ENCODE measurements around the gene AK3. TPM values are rescaled to one million over a fixed set of nuclear protein-coding genes. Genes with fewer than 3 reads are reported as not detected.

Gene AK3
- total RNA-seq, 1 experiment from 2014 or later, result 61.0 TPM

- no peak overlapping the region for H3K27ac Mint-ChIP-seq (ENCODE audit: low read depth, unreplicated experiment)
- no peaks in the 10 kb centered on the region for H3K27me3 Mint-ChIP-seq (ENCODE audit: insufficient read depth, unreplicated experiment)
- DNase-seq (ENCODE audit: unreplicated experiment), result no peak
- intact Hi-C loops (cut with micrococcal nuclease), result no loop called here
- no peak for TF ChIP-seq CTCF (IDR thresholded peaks at IDR 0.05; ENCODE audit: unreplicated experiment)
- ChIA-PET POLR2A (interaction anchor here (1.0 to 1.3 kb wide), 2 partner anchors 37 to 56 kb away, joined by 3 read pairs; partner anchors contain the start of gene AK3), CTCF (interaction anchor here (0.5 to 1.5 kb wide), 6 partner anchors 22 to 913 kb away, joined by 3 to 4 read pairs (median 4); no protein-coding TSS in a partner anchor)
- no TSS peak for BruUV-seq (replicated peaks)
- H3K4me3 Mint-ChIP-seq (ENCODE audit: unreplicated experiment), result no peak overlapping the region
- peaks cover 33% of the 10 kb centered on the region for H3K36me3 Mint-ChIP-seq (ENCODE audit: insufficient read depth, unreplicated experiment)
- peaks cover 14% of the 10 kb centered on the region for H3K4me1 Mint-ChIP-seq (ENCODE audit: insufficient read depth, unreplicated experiment)
- no peaks in the 10 kb centered on the region for H3K9me3 Mint-ChIP-seq (ENCODE audit: unreplicated experiment)
These were observed 56.2 kb downstream of the AK3 start for GRCh38 chr9:4684820-4685219.

- no TSS peak for BruUV-seq (replicated peaks)
- no peaks in the 10 kb centered on the region for H3K27me3 Mint-ChIP-seq (ENCODE audit: insufficient read depth, unreplicated experiment)
- H3K36me3 Mint-ChIP-seq (ENCODE audit: insufficient read depth, unreplicated experiment), result peaks cover 20% of the 10 kb centered on the region
- no peak overlapping the region for H3K4me3 Mint-ChIP-seq (ENCODE audit: unreplicated experiment)
- H3K9me3 Mint-ChIP-seq (ENCODE audit: unreplicated experiment), result peaks cover 2% of the 10 kb centered on the region
- peak; percentile 33 for DNase-seq (ENCODE audit: unreplicated experiment)
- CTCF ChIA-PET, result interaction anchor here (0.5 to 1.4 kb wide), 10 partner anchors 53 to 914 kb away, joined by 3 to 5 read pairs (median 3); no protein-coding TSS in a partner anchor
- peaks cover 15% of the 10 kb centered on the region for H3K4me1 Mint-ChIP-seq (ENCODE audit: insufficient read depth, unreplicated experiment)
- POLR2A ChIA-PET, result interaction anchor here (0.5 to 3.3 kb wide), 13 partner anchors 8 to 1837 kb away, joined by 3 to 48 read pairs (median 5); partner anchors contain the start of genes AK3, PLPP6, PUM3 and RIC1
- no peak for TF ChIP-seq CTCF (IDR thresholded peaks at IDR 0.05; ENCODE audit: unreplicated experiment)
- no peak overlapping the region for H3K27ac Mint-ChIP-seq (ENCODE audit: low read depth, unreplicated experiment)
- intact Hi-C loops (cut with micrococcal nuclease), result no loop called here
These were observed 60.3 kb downstream of the AK3 start for GRCh38 chr9:4680750-4681149.

GRCh38 chr9:4680173-4680525, 60.9 kb downstream of the AK3 start:
- H3K4me1 Mint-ChIP-seq (ENCODE audit: insufficient read depth, unreplicated experiment), result peaks cover 21% of the 10 kb centered on the region
- DNase-seq (ENCODE audit: unreplicated experiment), result no peak

More at GRCh38 chr9:4680173-4680525, 60.9 kb downstream of the AK3 start:
- intact Hi-C loops (cut with micrococcal nuclease), result no loop called here
- Mint-ChIP-seq H3K9me3 (ENCODE audit: unreplicated experiment) (peaks cover 6% of the 10 kb centered on the region), H3K27me3 (ENCODE audit: insufficient read depth, unreplicated experiment) (no peaks in the 10 kb centered on the region), H3K36me3 (ENCODE audit: insufficient read depth, unreplicated experiment) (peaks cover 18% of the 10 kb centered on the region), H3K27ac (ENCODE audit: low read depth, unreplicated experiment) (no peak overlapping the region), H3K4me3 (ENCODE audit: unreplicated experiment) (no peak overlapping the region)
- ChIA-PET POLR2A (interaction anchor here (0.6 to 3.3 kb wide), 13 partner anchors 11 to 1836 kb away, joined by 3 to 48 read pairs (median 7); partner anchors contain the start of genes AK3, PLPP6, PUM3 and RCL1), CTCF (interaction anchor here (0.5 to 1.4 kb wide), 2 partner anchors 60 to 915 kb away, joined by 3 to 5 read pairs; no protein-coding TSS in a partner anchor)
- BruUV-seq (replicated peaks), result no TSS peak
- TF ChIP-seq CTCF (IDR thresholded peaks at IDR 0.05; ENCODE audit: unreplicated experiment), result no peak
